Mesendoderm (in vitro differentiated cells): ENCODE data around the gene PLA2G4A. TPM values are rescaled to one million over a fixed set of nuclear protein-coding genes. Genes with fewer than 3 reads are reported as not detected.

Experiments
- DNase-seq: peaks from one replicate; pipeline ENCODE4 v3.0.0; 2013
- H2AK5ac ChIP-seq: 2 replicates; pipeline ENCODE4 v1.6.1; 2013; ENCODE audit warnings: low read length, inconsistent platforms
- H2BK120ac ChIP-seq: 2 replicates; pipeline ENCODE4 v1.6.1; 2013; ENCODE audit warnings: low read depth, mild to moderate bottlenecking, low read length, moderate library complexity, mixed read lengths
- H2BK15ac ChIP-seq: replicated peaks from 2 replicates; pipeline ENCODE4 v1.6.1; 2013; ENCODE audit warnings: low read depth, mild to moderate bottlenecking, moderate library complexity
- H2BK5ac ChIP-seq: 2 replicates; pipeline ENCODE4 v1.6.1; 2013; ENCODE audit warnings: low read length, inconsistent platforms
- H3K18ac ChIP-seq: 2 replicates; pipeline ENCODE4 v1.6.1; 2013; ENCODE audit warnings: mild to moderate bottlenecking, low read length, mixed read lengths
- H3K23ac ChIP-seq: one replicate; pipeline ENCODE4 v1.6.1; 2013; ENCODE audit warnings: low read length
- H3K27ac ChIP-seq: 2 replicates; pipeline ENCODE4 v1.5.1; 2013; ENCODE audit warnings: low read depth, mild to moderate bottlenecking, inconsistent platforms, low read length, moderate library complexity
- H3K27me3 ChIP-seq: 2 replicates; pipeline ENCODE4 v1.6.1; 2013; ENCODE audit warnings: low read length, control low read depth, mild to moderate bottlenecking, inconsistent platforms; ENCODE audit not compliant: insufficient read depth, poor library complexity
- H3K36me3 ChIP-seq: 2 replicates; pipeline ENCODE4 v1.6.1; 2013; ENCODE audit warnings: low read length, inconsistent platforms; ENCODE audit not compliant: control insufficient read depth, insufficient read depth
- H3K4ac ChIP-seq: one replicate; pipeline ENCODE4 v1.6.1; 2013; ENCODE audit warnings: low read depth, mild to moderate bottlenecking, low read length, moderate library complexity
- H3K4me1 ChIP-seq: 2 replicates; pipeline ENCODE4 v1.6.1; 2013; ENCODE audit warnings: low read depth, low read length, inconsistent platforms; ENCODE audit not compliant: control insufficient read depth
- H3K4me2 ChIP-seq: 2 replicates; pipeline ENCODE4 v1.6.1; 2013; ENCODE audit warnings: low read length
- H3K4me3 ChIP-seq: 2 replicates; pipeline ENCODE4 v1.5.1; 2013; ENCODE audit warnings: mild to moderate bottlenecking, low read length
- H3K56ac ChIP-seq: one replicate; pipeline ENCODE4 v1.6.1; 2013; ENCODE audit warnings: low read length
- H3K79me1 ChIP-seq: 2 replicates; pipeline ENCODE4 v1.6.1; 2013; ENCODE audit warnings: low read length, inconsistent platforms
- H3K79me2 ChIP-seq: 2 replicates; pipeline ENCODE4 v1.6.1; 2013; ENCODE audit warnings: mild to moderate bottlenecking, low read length; ENCODE audit not compliant: control insufficient read depth, insufficient read depth
- H3K9ac ChIP-seq: 2 replicates; pipeline ENCODE4 v1.6.1; 2013; ENCODE audit warnings: low read length, inconsistent platforms
- H4K5ac ChIP-seq: one replicate; pipeline ENCODE4 v1.6.1; 2013; ENCODE audit warnings: low read length
- H4K8ac ChIP-seq: one replicate; pipeline ENCODE4 v1.6.1; 2013; ENCODE audit warnings: low read depth, mild to moderate bottlenecking, control low read depth, low read length, moderate library complexity
- WGBS: extraction: QIAGEN DNeasy Blood & Tissue Kit; methylation state at CpG from one replicate; pipeline ENCODE4 v1.1.7; 2013; ENCODE audit warnings: low lambda C conversion rate, missing lambda C conversion rate; ENCODE audit not compliant: insufficient coverage; ENCODE audit errors: extremely low coverage; 5-methylcytosine and 5-hydroxymethylcytosine counted together
- polyA plus RNA-seq, 2 experiments: library from polyadenylated mRNA; stranded (reverse); fragments of 200-250 nt; gene quantifications; one replicate each; pipeline ENCODE4 v1.2.3, GENCODE V29; 2013

The PLA2G4A gene
- 0.62 TPM for polyA plus RNA-seq (2013, experiment 1 of 2)
- polyA plus RNA-seq (2013, experiment 2 of 2) = 0.63 TPM

- H3K4me1 ChIP-seq = no peaks in the 10 kb centered on the region
- peak within 1 kb of the TSS; percentile 61 for H3K9ac ChIP-seq
- H3K4ac ChIP-seq = no peak within 1 kb of the TSS
- no peak within 1 kb of the TSS for H3K27ac ChIP-seq
- no peak within 1 kb of the TSS for H3K18ac ChIP-seq
- no peak within 1 kb of the TSS for H3K23ac ChIP-seq
- peak within 1 kb of the TSS; percentile 2 for H3K4me3 ChIP-seq
- H2BK15ac ChIP-seq = no peak within 1 kb of the TSS
- no peaks in the 10 kb centered on the region for H3K79me2 ChIP-seq
- no peaks in the 10 kb centered on the region for H3K27me3 ChIP-seq
- no peaks in the 10 kb centered on the region for H3K79me1 ChIP-seq
- no CpG with 5 or more reads among the region's 17 CpGs for WGBS
- peak; percentile 78 for DNase-seq
- no peak within 1 kb of the TSS for H4K5ac ChIP-seq
- no peaks in the 10 kb centered on the region for H3K36me3 ChIP-seq
- H2AK5ac ChIP-seq = no peak within 1 kb of the TSS
- H4K8ac ChIP-seq = no peak within 1 kb of the TSS
- no peak within 1 kb of the TSS for H2BK120ac ChIP-seq
- peak within 1 kb of the TSS; percentile 17 for H3K56ac ChIP-seq
- no peak within 1 kb of the TSS for H2BK5ac ChIP-seq
- peak within 1 kb of the TSS; percentile 65 for H3K4me2 ChIP-seq
Observed at GRCh38 chr1:186828611-186829454, at the start of gene PLA2G4A. PLA2G4A (plus strand) TSS chr1:186828949; CDS start chr1:186854355, 25,406 bp downstream.

GRCh38 chr1:186780076-186780475 lies 48.7 kb upstream of the PLA2G4A start:
- Histone ChIP-seq H4K5ac (no peak overlapping the region), H3K4me2 (no peak overlapping the region), H3K9ac (no peak overlapping the region), H3K4ac (no peak overlapping the region), H3K18ac (no peak overlapping the region), H3K79me1 (no peaks in the 10 kb centered on the region), H3K27ac (no peak overlapping the region), H3K4me1 (no peaks in the 10 kb centered on the region), H3K56ac (no peak overlapping the region), H3K79me2 (no peaks in the 10 kb centered on the region), H2AK5ac (no peak overlapping the region), H3K4me3 (no peak overlapping the region), H2BK120ac (no peak overlapping the region), H3K27me3 (no peaks in the 10 kb centered on the region), H2BK5ac (no peak overlapping the region), H3K23ac (no peak overlapping the region), H4K8ac (no peak overlapping the region), H3K36me3 (no peaks in the 10 kb centered on the region), H2BK15ac (no peak overlapping the region)
- DNase-seq = no peak

- no peak overlapping the region for H3K27ac ChIP-seq
- WGBS = no CpG with 5 or more reads among the region's 6 CpGs
- no peak overlapping the region for H3K4me3 ChIP-seq
- H4K8ac ChIP-seq = no peak overlapping the region
- no peak overlapping the region for H3K4me2 ChIP-seq
- H3K4ac ChIP-seq = no peak overlapping the region
- no peak overlapping the region for H2BK5ac ChIP-seq
- H2BK120ac ChIP-seq = no peak overlapping the region
- no peak overlapping the region for H3K56ac ChIP-seq
- H3K9ac ChIP-seq = no peak overlapping the region
- no peaks in the 10 kb centered on the region for H3K4me1 ChIP-seq
- H3K27me3 ChIP-seq = no peaks in the 10 kb centered on the region
- no peak overlapping the region for H2AK5ac ChIP-seq
- H3K23ac ChIP-seq = no peak overlapping the region
- no peaks in the 10 kb centered on the region for H3K36me3 ChIP-seq
- no peak overlapping the region for H3K18ac ChIP-seq
- DNase-seq = no peak
- H3K79me1 ChIP-seq = no peaks in the 10 kb centered on the region
- no peaks in the 10 kb centered on the region for H3K79me2 ChIP-seq
- H2BK15ac ChIP-seq = no peak overlapping the region
- no peak overlapping the region for H4K5ac ChIP-seq
Observed at GRCh38 chr1:186781730-186782129, 47.0 kb upstream of the PLA2G4A start.

GRCh38 chr1:186782791-186783190 lies 46.0 kb upstream of the PLA2G4A start:
- DNase-seq = no peak
- no peak overlapping the region for H2BK15ac ChIP-seq
- H3K27me3 ChIP-seq = no peaks in the 10 kb centered on the region
- H2AK5ac ChIP-seq = no peak overlapping the region
- H3K4me3 ChIP-seq = no peak overlapping the region
- no peak overlapping the region for H3K56ac ChIP-seq
- H4K5ac ChIP-seq = no peak overlapping the region
- H3K23ac ChIP-seq = no peak overlapping the region
- no peak overlapping the region for H2BK5ac ChIP-seq
- H3K4me2 ChIP-seq = no peak overlapping the region
- H3K4ac ChIP-seq = no peak overlapping the region
- WGBS = no CpG with 5 or more reads among the region's 4 CpGs
- H3K18ac ChIP-seq = no peak overlapping the region
- H3K79me1 ChIP-seq = no peaks in the 10 kb centered on the region
- no peaks in the 10 kb centered on the region for H3K36me3 ChIP-seq
- no peak overlapping the region for H3K27ac ChIP-seq
- H3K4me1 ChIP-seq = no peaks in the 10 kb centered on the region
- H2BK120ac ChIP-seq = no peak overlapping the region
- H3K9ac ChIP-seq = no peak overlapping the region
- no peak overlapping the region for H4K8ac ChIP-seq
- H3K79me2 ChIP-seq = no peaks in the 10 kb centered on the region

- no peak overlapping the region for H4K5ac ChIP-seq
- no peak overlapping the region for H3K9ac ChIP-seq
- H3K79me2 ChIP-seq = no peaks in the 10 kb centered on the region
Observed at GRCh38 chr1:186783193-186783592, 45.6 kb upstream of the PLA2G4A start.

GRCh38 chr1:186785503-186785902 lies 43.2 kb upstream of the PLA2G4A start:
- H3K9ac ChIP-seq = no peak overlapping the region
- no peaks in the 10 kb centered on the region for H3K27me3 ChIP-seq
- H3K56ac ChIP-seq = no peak overlapping the region
- DNase-seq = no peak
- H3K79me1 ChIP-seq = no peaks in the 10 kb centered on the region
- no peak overlapping the region for H3K27ac ChIP-seq
- H3K4me3 ChIP-seq = no peak overlapping the region
- no peak overlapping the region for H3K4ac ChIP-seq
- H4K5ac ChIP-seq = no peak overlapping the region
- H2BK5ac ChIP-seq = no peak overlapping the region
- no peak overlapping the region for H3K23ac ChIP-seq
- H3K4me2 ChIP-seq = no peak overlapping the region
- H3K18ac ChIP-seq = no peak overlapping the region
- H3K36me3 ChIP-seq = no peaks in the 10 kb centered on the region
- H3K4me1 ChIP-seq = no peaks in the 10 kb centered on the region
- H4K8ac ChIP-seq = no peak overlapping the region
- no peak overlapping the region for H2AK5ac ChIP-seq
- H3K79me2 ChIP-seq = no peaks in the 10 kb centered on the region
- H2BK15ac ChIP-seq = no peak overlapping the region
- no CpG with 5 or more reads among the region's 2 CpGs for WGBS
- no peak overlapping the region for H2BK120ac ChIP-seq

More at GRCh38 chr1:186783193-186783592, 45.6 kb upstream of the PLA2G4A start:
- WGBS = no CpG with 5 or more reads among the region's 3 CpGs
- no peak overlapping the region for H2BK5ac ChIP-seq
- no peak overlapping the region for H2AK5ac ChIP-seq
- H3K4me1 ChIP-seq = no peaks in the 10 kb centered on the region
- H3K23ac ChIP-seq = no peak overlapping the region
- H3K56ac ChIP-seq = no peak overlapping the region
- no peaks in the 10 kb centered on the region for H3K27me3 ChIP-seq
- H3K36me3 ChIP-seq = no peaks in the 10 kb centered on the region
- H2BK15ac ChIP-seq = no peak overlapping the region
- H3K4me2 ChIP-seq = no peak overlapping the region
- no peak overlapping the region for H3K4ac ChIP-seq
- no peak overlapping the region for H3K27ac ChIP-seq
- H3K4me3 ChIP-seq = no peak overlapping the region
- H2BK120ac ChIP-seq = no peak overlapping the region
- no peak for DNase-seq
- H3K79me1 ChIP-seq = no peaks in the 10 kb centered on the region
- no peak overlapping the region for H3K18ac ChIP-seq
- H4K8ac ChIP-seq = no peak overlapping the region
